GM10266 (cell line): ENCODE measurements around the gene SLC38A6.

Source experiments
- DNase-seq: peaks from one replicate; pipeline ENCODE4 v3.0.0; 2012; ENCODE audit errors: extremely low spot score
- TF ChIP-seq, protein P1 (sequence below): IDR thresholded peaks from 2 replicates; pipeline ENCODE4 v1.5.1; 2012; ENCODE audit warnings: mild to moderate bottlenecking, low read depth; ENCODE audit not compliant: control insufficient read depth, insufficient read depth; ENCODE audit errors: missing control alignments

The SLC38A6 gene

GRCh38 chr14:60975551-60975950 lies 5.5 kb upstream of the SLC38A6 start:
- no peak for DNase-seq
- TF ChIP-seq, protein P1, sequence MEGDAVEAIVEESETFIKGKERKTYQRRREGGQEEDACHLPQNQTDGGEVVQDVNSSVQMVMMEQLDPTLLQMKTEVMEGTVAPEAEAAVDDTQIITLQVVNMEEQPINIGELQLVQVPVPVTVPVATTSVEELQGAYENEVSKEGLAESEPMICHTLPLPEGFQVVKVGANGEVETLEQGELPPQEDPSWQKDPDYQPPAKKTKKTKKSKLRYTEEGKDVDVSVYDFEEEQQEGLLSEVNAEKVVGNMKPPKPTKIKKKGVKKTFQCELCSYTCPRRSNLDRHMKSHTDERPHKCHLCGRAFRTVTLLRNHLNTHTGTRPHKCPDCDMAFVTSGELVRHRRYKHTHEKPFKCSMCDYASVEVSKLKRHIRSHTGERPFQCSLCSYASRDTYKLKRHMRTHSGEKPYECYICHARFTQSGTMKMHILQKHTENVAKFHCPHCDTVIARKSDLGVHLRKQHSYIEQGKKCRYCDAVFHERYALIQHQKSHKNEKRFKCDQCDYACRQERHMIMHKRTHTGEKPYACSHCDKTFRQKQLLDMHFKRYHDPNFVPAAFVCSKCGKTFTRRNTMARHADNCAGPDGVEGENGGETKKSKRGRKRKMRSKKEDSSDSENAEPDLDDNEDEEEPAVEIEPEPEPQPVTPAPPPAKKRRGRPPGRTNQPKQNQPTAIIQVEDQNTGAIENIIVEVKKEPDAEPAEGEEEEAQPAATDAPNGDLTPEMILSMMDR, result no peak

GRCh38 chr14:60977847-60978246 lies 3.2 kb upstream of the SLC38A6 start:
- TF ChIP-seq, protein P1, result no peak
- no peak for DNase-seq

- TF ChIP-seq, protein P1, result no peak
- DNase-seq, result peak; percentile 17
Observed at GRCh38 chr14:60981633-60982455, 799 bp downstream of the SLC38A6 start.

GRCh38 chr14:60984196-60984595 lies 3.2 kb downstream of the SLC38A6 start:
- TF ChIP-seq, protein P1, result no peak
- no peak for DNase-seq

DNA sequence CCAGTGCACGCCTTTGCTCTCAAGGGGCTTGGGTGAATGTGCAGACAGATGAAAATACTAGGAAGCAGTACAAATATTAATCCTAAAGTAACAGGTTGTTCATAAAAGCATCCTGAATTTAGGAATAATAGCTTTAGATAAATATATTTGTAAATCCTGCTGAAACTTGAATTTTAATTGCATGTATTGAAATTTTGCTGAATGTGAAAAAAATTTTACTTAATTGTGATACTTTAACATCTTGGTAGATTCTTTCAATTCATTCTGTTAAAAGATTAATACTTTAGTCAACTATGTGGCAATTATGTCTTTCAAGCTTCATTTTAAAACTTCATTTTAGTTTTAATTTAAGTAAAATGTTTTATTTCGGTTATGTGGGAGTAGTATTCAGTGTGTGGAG lies 5.5 kb downstream of the SLC38A6 start:
- DNase-seq, result no peak
- TF ChIP-seq, protein P1, result no peak

GRCh38 chr14:60989599-60989998 lies 8.6 kb downstream of the SLC38A6 start:
- TF ChIP-seq, protein P1, result no peak
- DNase-seq, result no peak

DNA sequence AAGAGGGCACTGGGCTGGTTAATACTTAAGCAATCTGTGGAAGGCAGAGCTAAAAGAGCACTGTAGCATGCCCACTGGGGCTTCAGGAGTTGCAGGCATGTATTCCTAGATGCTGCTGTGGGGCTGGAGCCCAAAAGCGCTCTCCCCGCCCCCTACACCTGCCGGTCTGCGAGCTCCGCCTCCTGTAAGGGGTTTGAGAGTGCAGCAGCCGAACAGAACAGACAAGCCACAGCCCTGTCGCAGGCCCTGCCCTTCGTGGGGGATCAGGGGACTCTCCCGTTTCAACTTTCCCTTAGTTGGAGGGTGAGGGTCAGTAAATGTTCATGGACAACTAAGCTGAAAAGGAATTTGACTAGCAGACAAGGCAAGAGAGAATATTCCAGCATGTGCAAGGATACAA lies 17.6 kb downstream of the SLC38A6 start:
- TF ChIP-seq, protein P1, result no peak
- no peak for DNase-seq
